Endometrial microvascular endothelial cells (primary cell): Measurements from ENCODE around the gene LYAR. TPM values are rescaled to one million over a fixed set of nuclear protein-coding genes. Genes with fewer than 3 reads are reported as not detected.
"Not testable (repeated sequence)": the region's sequence is repeated elsewhere in the genome, so short reads cannot be mapped to it uniquely, and the experiment has no call there.

Source experiments
- in situ Hi-C: cut with HindIII; loops from 2 replicates; pipeline ENCODE4 v1.10.0; 2017; ENCODE audit warnings: low sequenced_read_pairs, low pct_unique_long_range_greater_than_20kb; ENCODE audit errors: inconsistent ontology term
- total RNA-seq: library from RNA; depleted of rRNA; stranded (reverse); fragments of >200 nt; gene quantifications from one replicate; pipeline ENCODE4 v1.2.3, GENCODE V29; 2015; ENCODE audit errors: inconsistent ontology term

The LYAR gene
- total RNA-seq, 1 donor from 2014 or later: 41.6 TPM

- in situ Hi-C loops: no loop called here
These were observed 20.1 kb downstream of the LYAR start for GRCh38 chr4:4269856-4270255.

GRCh38 chr4:4269331-4269731 lies 20.6 kb downstream of the LYAR start:
- in situ Hi-C loops: no loop called here

GRCh38 chr4:4268776-4269175 lies 21.2 kb downstream of the LYAR start:
- in situ Hi-C loops: no loop called here

- in situ Hi-C loops: no loop called here
These were observed 22.0 kb downstream of the LYAR start for GRCh38 chr4:4267981-4268380.

GRCh38 chr4:4260185-4260751 lies 29.7 kb downstream of the LYAR start:
- in situ Hi-C loops: no loop called here

- in situ Hi-C loops: no loop called here
These were observed 30.4 kb downstream of the LYAR start for GRCh38 chr4:4259484-4260100.

GRCh38 chr4:4257705-4258104 lies 32.2 kb downstream of the LYAR start:
- in situ Hi-C loops: not testable (repeated sequence)

- in situ Hi-C loops: no loop called here
These were observed 33.2 kb downstream of the LYAR start for GRCh38 chr4:4256799-4257198.

GRCh38 chr4:4254666-4255065 lies 35.3 kb downstream of the LYAR start:
- in situ Hi-C loops: no loop called here

- in situ Hi-C loops: no loop called here
These were observed 35.8 kb downstream of the LYAR start for GRCh38 chr4:4254199-4254598.

- in situ Hi-C loops: no loop called here
These were observed 40.1 kb downstream of the LYAR start for GRCh38 chr4:4249866-4250265.

GRCh38 chr4:4249342-4249741 lies 40.6 kb downstream of the LYAR start:
- in situ Hi-C loops: not testable (repeated sequence)

GRCh38 chr4:4248885-4249203 lies 41.1 kb downstream of the LYAR start:
- in situ Hi-C loops: no loop called here

GRCh38 chr4:4248029-4248884 lies 41.7 kb downstream of the LYAR start, which contains the start of gene TMEM128:
Gene TMEM128, minus strand, starts transcription at chr4:4248223. Its CDS starts 21 bp downstream, at chr4:4248202.
- in situ Hi-C loops: no loop called here

GRCh38 chr4:4247696-4248028 lies 42.3 kb downstream of the LYAR start:
- in situ Hi-C loops: no loop called here

- in situ Hi-C loops: no loop called here
These were observed 44.8 kb downstream of the LYAR start for GRCh38 chr4:4245172-4245571.

GRCh38 chr4:4239551-4239950 lies 50.4 kb downstream of the LYAR start:
- in situ Hi-C loops: not testable (repeated sequence)

- in situ Hi-C loops: no loop called here
These were observed 56.3 kb downstream of the LYAR start for GRCh38 chr4:4233610-4234009.

GRCh38 chr4:4228356-4228668 lies 61.6 kb downstream of the LYAR start:
- in situ Hi-C loops: no loop called here

- in situ Hi-C loops: no loop called here
These were observed 62.2 kb downstream of the LYAR start for GRCh38 chr4:4227510-4228355.
